ENCODE data around the gene MAGEC1.

- TF ChIP-seq CTCF (IDR thresholded peaks at IDR 0.05) (no peak), POLR2A (IDR thresholded peaks at IDR 0.05; ENCODE audit: low read depth) (no peak), EP300 (IDR thresholded peaks at IDR 0.05) (no peak), POLR2AphosphoS5 (IDR thresholded peaks at IDR 0.05) (no peak)
Observed at GRCh38 chrX:141924293-141924692, 20.6 kb downstream of the MAGEC1 start.

Measured in esophagus muscularis mucosa (tissue), 4 donors.